Panc1 (cell line): ENCODE results near the gene HTT. TPM values are rescaled to one million over a fixed set of nuclear protein-coding genes. Genes with fewer than 3 reads are reported as not detected.

Source experiments
- ATAC-seq: fragments of 200-7000 bp; cut with Tn5 transposase; 2 replicates; pipeline ENCODE4 v1.9.1; 2020; ENCODE audit warnings: mild to moderate bottlenecking, moderate library complexity
- BruUV-seq: library from RNA; stranded (reverse); fragments of 400-500 nt; replicated peaks from 2 replicates; lab custom pipeline; 2021; lab: Mats Ljungman, UMichigan
- CTCF ChIA-PET: fragments of 300-600 bp; sonication (Branson Sonifier 250); formaldehyde crosslinking; loops from one replicate; lab custom pipeline; 2022; ENCODE audit warnings: antibody characterized with exemption; lab: Charles Lee
- POLR2A ChIA-PET: fragments of 300-600 bp; sonication (Branson Sonifier 250); formaldehyde crosslinking; loops from one replicate; lab custom pipeline; 2022; ENCODE audit warnings: antibody characterized with exemption; lab: Charles Lee
- DNase-seq: peaks from one replicate; pipeline ENCODE4 v3.0.0-alpha.2; 2010; ENCODE audit warnings: low read depth, low spot score
- H3K27ac ChIP-seq: 2 replicates; pipeline ENCODE4 v1.5.1; 2011; ENCODE audit warnings: mild to moderate bottlenecking, low read length, inconsistent platforms
- H3K27me3 ChIP-seq: fragments of 200-500 bp; sonication (Bioruptor generic); 2 replicates; pipeline ENCODE4 v1.6.0; 2014; ENCODE audit warnings: low read length, inconsistent platforms; ENCODE audit not compliant: control insufficient read depth, insufficient read depth
- H3K36me3 ChIP-seq: fragments of 200-500 bp; sonication (Bioruptor generic); 2 replicates; pipeline ENCODE4 v1.5.1; 2014; ENCODE audit warnings: inconsistent platforms, mild to moderate bottlenecking, low read length, moderate library complexity; ENCODE audit not compliant: control insufficient read depth, insufficient read depth
- H3K4me1 ChIP-seq: 2 replicates; pipeline ENCODE4 v1.5.1; 2011; ENCODE audit warnings: inconsistent platforms, mild to moderate bottlenecking, low read length, moderate library complexity; ENCODE audit not compliant: control insufficient read depth, insufficient read depth
- H3K4me3 ChIP-seq, 2 experiments: 2 replicates each; pipeline ENCODE4 v1.5.1; 2011 to 2012; ENCODE audit warnings: low read depth in 2 of 2, low read length in 2 of 2, mild to moderate bottlenecking in 2 of 2, inconsistent platforms in 1 of 2, moderate library complexity in 1 of 2
- H3K9me3 ChIP-seq: fragments of 200-500 bp; sonication (Bioruptor generic); 2 replicates; pipeline ENCODE4 v1.5.1; 2014; ENCODE audit warnings: low read depth, mild to moderate bottlenecking, inconsistent platforms, low read length, moderate library complexity; ENCODE audit not compliant: control insufficient read depth, insufficient read depth
- CTCF ChIP-seq: fragments of 450-650 bp; IDR thresholded peaks from 2 replicates; pipeline ENCODE4 v1.5.1; 2017; ENCODE audit warnings: mild to moderate bottlenecking
- POLR2AphosphoS5 ChIP-seq: IDR thresholded peaks from 2 replicates; pipeline ENCODE4 v1.6.1; 2012; ENCODE audit warnings: mild to moderate bottlenecking, low read depth, low read length, moderate library complexity
- REST ChIP-seq, 2 experiments: IDR thresholded peaks; 2 replicates each; pipeline ENCODE4 v1.6.1; 2011 to 2012; ENCODE audit warnings: low read depth in 2 of 2, control low read depth in 1 of 2, low read length in 1 of 2, mild to moderate bottlenecking in 1 of 2, moderate library complexity in 1 of 2; ENCODE audit not compliant: insufficient read depth in 1 of 2
- SIN3A ChIP-seq: IDR thresholded peaks from 2 replicates; pipeline ENCODE4 v1.6.1; 2012; ENCODE audit warnings: low read depth, mild to moderate bottlenecking, low read length, moderate library complexity, borderline replicate concordance; ENCODE audit not compliant: insufficient read depth
- TCF7L2 ChIP-seq: IDR thresholded peaks from 2 replicates; pipeline ENCODE4 v1.6.1; 2011; ENCODE audit warnings: mild to moderate bottlenecking, low read depth, low read length, inconsistent platforms
- in situ Hi-C: cut with HindIII; loops from 2 replicates; pipeline ENCODE4 v1.10.0; 2016; ENCODE audit warnings: low sequenced_read_pairs, low pct_unique_long_range_greater_than_20kb
- intact Hi-C: fragments of 100-400 bp; cut with micrococcal nuclease; formaldehyde crosslinking; loops from one replicate; pipeline ENCODE4 v1.10.0; 2022; ENCODE audit not compliant: unreplicated experiment
- total RNA-seq: library from RNA; stranded (reverse); gene quantifications from one replicate; pipeline ENCODE4 v1.2.1, GENCODE V29; 2021; ENCODE audit not compliant: unreplicated experiment

The HTT gene
- total RNA-seq, 1 experiment from 2014 or later, result 24.7 TPM

- CTCF ChIA-PET, result no interaction called here
- H3K27ac ChIP-seq, result no peak overlapping the region
Observed at GRCh38 chr4:3250956-3251690, 176.6 kb downstream of the HTT start.

More at GRCh38 chr4:3250956-3251690, 176.6 kb downstream of the HTT start:
- Histone ChIP-seq H3K36me3 (no peaks in the 10 kb centered on the region), H3K4me1 (no peaks in the 10 kb centered on the region), H3K27me3 (no peaks in the 10 kb centered on the region), H3K4me3 (no peak overlapping the region), H3K9me3 (no peaks in the 10 kb centered on the region)
- intact Hi-C loops (no loop called here), in situ Hi-C loops (no loop called here)
- POLR2A ChIA-PET, result no interaction called here
- BruUV-seq, result no TSS peak
- DNase-seq (no peak), ATAC-seq (no peak)
- TF ChIP-seq POLR2AphosphoS5 (no peak), REST (IDR thresholded peaks at IDR 0.05; ENCODE audit: insufficient read depth in 1 of 2, low read depth in 2 of 2, low read length in 1 of 2) (no peak), SIN3A (no peak), TCF7L2 (no peak), CTCF (no peak)
